HG03521 (cell line): ENCODE measurements around the gene SHFL.

Experiments
- ATAC-seq: cut with Tn5 transposase; IDR thresholded peaks from one replicate; pipeline ENCODE4 v1.9.1; 2021; ENCODE audit warnings: mild to moderate bottlenecking, moderate library complexity; ENCODE audit not compliant: unreplicated experiment

Gene SHFL

DNA sequence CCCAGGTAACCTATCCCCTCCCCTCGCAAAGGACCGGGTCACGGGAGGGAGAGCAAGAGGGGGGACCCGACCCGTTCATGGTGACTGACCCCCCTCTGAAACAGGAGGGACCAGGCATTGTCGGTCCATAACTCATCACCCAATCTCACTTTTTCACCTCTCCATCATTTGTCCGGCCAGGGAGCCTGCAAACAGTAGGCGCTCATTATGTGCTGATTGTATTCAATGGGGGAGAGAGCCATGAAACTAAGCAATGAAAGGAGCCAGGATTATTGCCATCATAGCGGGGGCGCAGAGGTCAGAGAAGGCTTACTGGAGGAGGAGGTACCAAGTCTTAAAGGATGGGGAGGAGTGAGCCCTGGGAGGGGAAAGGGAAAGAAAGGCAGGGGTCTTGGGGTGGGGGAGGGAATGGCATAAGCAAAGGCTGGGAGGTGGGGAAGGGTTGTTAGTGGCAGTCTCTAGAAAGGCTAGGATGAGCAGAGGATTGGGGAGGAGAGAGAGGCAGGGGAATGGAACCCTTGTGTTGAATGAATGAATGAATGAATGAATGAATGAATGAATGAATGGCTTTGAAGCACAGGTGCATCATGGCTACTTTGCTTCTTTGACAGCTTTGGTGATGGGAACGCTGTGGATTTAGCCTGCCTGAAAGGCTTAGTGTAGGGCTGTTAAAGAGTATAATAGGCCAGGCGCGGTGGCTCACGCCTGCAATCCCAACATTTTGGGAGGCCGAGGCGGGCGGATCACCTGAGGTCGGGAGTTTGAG lies 1.4 kb downstream of the SHFL start:
- no peak for ATAC-seq

DNA sequence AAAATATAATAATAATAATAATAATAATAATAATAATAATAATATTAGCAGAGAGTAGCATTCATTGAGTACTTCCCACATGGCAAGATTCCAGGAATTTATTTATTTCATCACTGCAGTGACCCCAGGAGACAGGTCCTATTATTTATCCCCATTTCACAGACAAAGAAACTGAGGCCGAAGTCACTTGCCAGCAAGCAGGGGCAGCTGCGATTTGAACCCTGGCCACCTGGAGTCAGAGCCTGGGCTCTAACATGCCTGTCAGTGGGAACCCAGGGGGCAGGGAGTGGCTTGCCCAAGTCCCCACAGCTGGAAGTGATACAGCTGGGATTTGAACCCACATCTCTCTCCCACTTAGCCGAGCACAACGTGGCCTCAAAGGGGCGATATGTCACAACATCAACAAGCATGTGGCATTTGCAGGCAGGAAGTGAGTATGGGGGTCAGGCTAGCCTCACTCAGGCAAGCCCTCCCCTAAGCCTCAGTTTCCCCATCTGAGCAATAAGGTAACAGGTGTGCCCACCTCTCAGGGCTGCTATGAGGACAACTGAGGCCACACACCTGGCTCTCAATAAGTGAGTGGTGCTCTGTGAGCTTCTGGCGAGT lies 2.9 kb downstream of the SHFL start:
- ATAC-seq: no peak

DNA sequence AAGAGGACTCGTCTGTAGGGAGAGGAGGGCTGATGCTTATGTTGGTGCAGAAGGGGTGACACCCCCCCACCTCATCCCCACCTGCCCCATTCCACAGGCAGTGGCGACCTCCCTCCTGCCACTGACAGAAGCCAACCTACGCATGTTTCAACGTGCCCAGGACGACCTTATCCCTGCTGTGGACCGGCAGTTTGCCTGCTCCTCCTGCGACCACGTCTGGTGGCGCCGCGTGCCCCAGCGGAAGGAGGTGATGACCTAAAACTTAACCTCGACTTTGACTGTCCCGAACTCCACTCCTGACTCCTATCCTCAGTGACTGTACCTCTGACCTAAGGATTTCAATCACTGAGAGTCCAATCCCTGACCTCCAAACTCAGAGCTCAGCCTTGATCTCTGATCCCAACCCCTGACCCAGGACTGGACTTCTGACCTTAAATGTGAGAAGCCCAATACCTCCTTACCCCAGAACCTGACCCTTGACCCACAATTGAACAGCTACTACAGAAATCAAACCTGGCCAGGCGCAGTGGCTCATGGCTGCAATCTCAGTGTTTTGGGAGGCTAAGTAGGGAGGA lies 3.8 kb downstream of the SHFL start:
- ATAC-seq: no peak

GRCh38 chr19:10091370-10091687 lies 5.2 kb downstream of the SHFL start:
- ATAC-seq: no peak

GRCh38 chr19:10091895-10092641 lies 6.0 kb downstream of the SHFL start:
- no peak for ATAC-seq

DNA sequence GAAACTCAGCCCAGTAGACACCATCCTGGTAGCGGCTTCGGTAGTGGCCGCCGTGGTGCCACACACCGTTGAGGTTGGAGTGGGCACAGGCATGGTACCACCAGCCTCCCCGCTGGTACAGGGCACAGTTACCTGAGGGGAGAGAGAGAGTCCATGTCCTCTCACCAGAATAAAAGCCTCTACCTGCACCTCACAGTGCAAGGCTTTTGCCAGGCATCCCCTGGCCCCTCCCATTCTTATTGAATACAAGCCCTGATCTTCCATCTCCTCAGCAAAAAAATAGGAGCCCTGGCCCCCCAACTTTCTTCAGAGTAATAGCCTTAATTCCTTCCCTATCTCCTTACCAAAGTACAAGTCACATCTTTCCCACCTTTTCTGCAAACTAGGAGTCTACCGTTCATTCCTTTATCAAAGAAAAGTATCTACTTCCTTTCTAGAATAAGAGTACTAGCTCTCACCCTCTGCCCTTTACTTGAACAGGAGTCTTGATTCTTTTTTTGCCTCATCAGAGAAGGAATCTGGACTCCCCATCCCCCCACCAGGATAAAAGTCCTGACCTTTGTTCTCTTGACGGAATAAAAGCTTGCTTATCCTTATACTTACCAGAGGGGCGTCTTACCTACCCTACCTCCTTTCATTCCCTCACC lies 6.7 kb downstream of the SHFL start:
- no peak for ATAC-seq

- ATAC-seq: no peak
These were observed 7.4 kb downstream of the SHFL start for GRCh38 chr19:10093295-10094186.

GRCh38 chr19:10095622-10095947 lies 9.5 kb downstream of the SHFL start:
- no peak for ATAC-seq

GRCh38 chr19:10095948-10096614 lies 10.0 kb downstream of the SHFL start:
- ATAC-seq: peak; percentile 90

GRCh38 chr19:10096615-10096963 lies 10.5 kb downstream of the SHFL start:
- no peak for ATAC-seq

DNA sequence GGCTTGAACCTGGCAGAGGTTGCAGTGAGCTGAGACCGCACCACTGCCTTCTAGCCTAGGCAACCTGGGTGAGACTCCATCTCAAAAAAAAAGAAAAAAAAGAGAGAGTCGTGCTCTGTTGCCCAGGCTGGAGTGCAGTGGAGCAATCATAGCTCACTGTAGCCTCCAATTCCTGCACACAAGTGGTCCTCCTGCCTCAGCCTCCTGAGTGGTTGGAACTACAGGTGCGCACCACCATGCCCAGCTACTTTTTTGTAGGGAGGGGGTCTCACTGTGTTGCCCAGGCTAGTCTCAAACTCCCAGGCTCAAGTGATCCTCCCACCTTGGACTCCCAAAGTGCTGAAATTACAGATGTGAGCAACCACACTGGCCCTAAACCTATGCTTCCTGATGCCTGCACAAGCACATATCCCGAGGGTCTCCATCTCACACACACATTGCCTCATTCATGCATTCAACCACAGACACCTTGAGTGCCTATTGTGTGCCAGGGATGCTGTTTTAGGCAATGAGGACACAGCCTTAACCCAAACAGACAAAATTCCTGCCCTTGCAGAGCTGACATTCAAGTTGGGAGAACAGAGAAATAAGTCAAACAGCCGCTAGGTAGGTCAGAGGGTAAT lies 14.2 kb downstream of the SHFL start:
- ATAC-seq: no peak

DNA sequence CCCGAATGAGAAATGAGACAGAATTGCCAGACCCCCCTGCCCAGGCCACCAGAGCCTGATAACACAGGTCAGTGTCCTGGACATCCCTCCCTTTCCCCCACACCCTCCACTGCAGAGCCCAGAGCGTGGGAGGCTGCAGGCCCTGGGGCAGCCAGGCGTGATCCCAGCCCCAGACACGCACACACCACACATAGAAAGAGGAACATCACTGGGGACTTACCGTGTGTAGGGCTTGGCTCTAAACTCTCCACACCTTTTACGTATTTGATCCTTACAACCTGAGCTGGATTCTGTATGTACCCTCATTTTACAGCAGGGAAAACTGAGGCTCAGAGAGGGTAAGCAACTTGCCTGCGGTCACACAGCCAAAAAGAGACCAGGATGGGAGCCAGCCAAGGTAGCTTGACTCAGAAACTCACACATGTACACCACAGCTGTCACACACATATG lies 16.7 kb downstream of the SHFL start:
- ATAC-seq: peak; percentile 22

DNA sequence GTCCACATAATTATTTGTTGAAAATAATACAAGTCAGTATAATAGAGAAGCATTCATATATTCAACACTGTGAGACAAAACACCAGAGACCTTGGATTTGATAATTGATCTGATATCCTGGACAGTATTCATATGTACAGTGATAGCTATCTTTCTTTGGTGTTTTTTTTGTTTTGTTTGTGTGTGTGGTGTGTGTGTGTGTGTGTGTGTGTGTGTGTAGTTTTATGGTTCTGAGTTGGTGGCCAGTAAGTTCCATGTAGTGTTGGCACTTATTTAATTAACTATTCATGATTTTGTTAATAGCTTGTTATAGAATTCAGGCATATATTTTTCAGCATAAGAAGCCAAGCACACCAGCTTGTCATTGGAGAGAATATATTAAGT lies 18.0 kb downstream of the SHFL start:
- no peak for ATAC-seq

GRCh38 chr19:10104665-10105508 lies 18.8 kb downstream of the SHFL start:
- peak; percentile 41 for ATAC-seq

DNA sequence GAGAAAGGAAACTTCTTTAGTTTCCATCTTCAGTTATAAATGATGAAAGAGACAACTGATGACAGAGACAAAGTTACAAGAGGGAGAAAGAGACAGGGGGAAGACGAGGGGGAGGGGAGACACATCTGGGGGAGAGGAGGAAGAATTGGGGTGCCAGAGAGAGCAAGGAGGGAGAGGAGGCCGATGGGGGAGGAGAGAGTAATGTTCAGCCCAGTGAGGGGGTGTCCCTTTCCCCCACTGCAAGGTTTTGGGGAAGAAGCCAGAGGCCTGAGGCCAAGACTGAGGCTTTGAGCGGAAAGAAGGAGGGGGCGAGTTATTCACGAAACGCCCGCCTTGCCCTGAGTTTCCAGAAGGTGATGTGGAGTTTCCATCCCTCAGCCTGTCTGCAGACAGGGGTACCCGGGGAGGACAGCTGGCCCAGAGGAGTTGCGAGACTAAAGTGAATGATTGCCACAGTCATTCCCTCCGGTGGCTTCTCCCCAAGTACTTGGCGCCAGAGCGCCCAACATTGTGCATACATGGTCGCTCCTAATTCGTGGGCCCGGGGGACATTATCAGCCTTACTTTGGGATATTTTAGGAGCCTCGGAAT lies 19.5 kb downstream of the SHFL start:
- ATAC-seq: no peak

DNA sequence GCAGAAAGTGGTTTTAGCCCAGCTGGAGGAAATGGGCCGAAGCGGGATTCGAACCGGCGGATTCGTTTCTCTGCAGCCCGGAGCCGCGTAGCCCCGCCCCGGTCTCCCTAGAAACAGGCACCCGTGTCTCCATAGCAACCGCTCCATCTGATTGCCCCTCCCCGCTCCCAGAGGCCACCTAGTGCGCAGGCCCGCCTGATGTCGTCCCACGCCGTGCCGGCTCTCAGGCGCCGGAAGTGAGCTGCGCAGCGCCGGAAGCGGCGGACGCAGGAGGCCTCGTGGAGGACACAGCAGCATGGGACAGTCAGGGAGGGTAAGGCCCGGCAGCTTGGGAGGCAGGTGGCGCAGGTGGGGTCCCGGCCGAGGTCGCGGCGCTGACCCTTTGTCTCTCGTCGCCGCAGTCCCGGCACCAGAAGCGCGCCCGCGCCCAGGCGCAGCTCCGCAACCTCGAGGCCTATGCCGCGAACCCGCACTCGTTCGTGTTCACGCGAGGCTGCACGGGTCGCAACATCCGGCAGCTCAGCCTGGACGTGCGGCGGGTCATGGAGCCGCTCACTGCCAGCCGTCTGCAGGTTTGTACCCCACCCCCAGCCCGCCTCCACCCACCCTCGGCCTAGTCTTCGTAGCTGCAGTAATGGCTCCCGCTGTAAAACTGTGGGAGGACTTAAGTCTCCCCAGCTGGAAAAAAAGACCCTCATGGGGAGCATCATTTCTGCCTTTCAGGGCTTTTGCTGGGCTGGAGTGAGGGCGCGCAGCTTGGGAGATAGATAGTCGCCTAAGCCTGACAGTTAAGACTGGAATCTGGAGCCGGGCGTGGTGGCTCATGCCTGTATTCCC lies 20.2 kb downstream of the SHFL start, which contains the start of gene PPAN:
TSS of gene PPAN (plus strand) at position 263 of the 837 bp plus-strand sequence. CDS start at position 296, 33 bp downstream.
- peak; percentile 53 for ATAC-seq

- ATAC-seq: no peak
These were observed 21.1 kb downstream of the SHFL start for GRCh38 chr19:10107254-10107653.
